ENCODE data around the gene CCDC121. TPM values are rescaled to one million over a fixed set of nuclear protein-coding genes. Genes with fewer than 3 reads are reported as not detected.

CCDC121 gene
- total RNA-seq, 1 donor from 2014 or later: 1.8 TPM

GRCh38 chr2:27582695-27583389, 46.0 kb downstream of the CCDC121 start, which contains the start of gene ZNF512:
Gene ZNF512 (plus strand): TSS chr2:27583042. CDS start chr2:27583113, 71 bp downstream.
- peak; percentile 93 for DNase-seq (ENCODE audit: low read depth)

- no peak for DNase-seq (ENCODE audit: low read depth)
Observed at GRCh38 chr2:27582129-27582694, 46.6 kb downstream of the CCDC121 start.

- DNase-seq (ENCODE audit: low read depth): no peak
Observed at GRCh38 chr2:27581417-27582128, 47.2 kb downstream of the CCDC121 start.

Other genes starting within 250 kb of the CCDC121 start
- gene ZNF513, start 248.3 kb downstream of the CCDC121 start, total RNA-seq: 11.1 and 15.3 TPM in 2 replicates
- gene PPM1G, start 219.4 kb downstream of the CCDC121 start, total RNA-seq: 68.0 and 72.4 TPM in 2 replicates
- gene NRBP1, start 200.4 kb downstream of the CCDC121 start, total RNA-seq: 168 and 169 TPM in 2 replicates
- not detected in 2 replicates for gene KRTCAP3, start 186.6 kb downstream of the CCDC121 start, total RNA-seq
- 4.3 and 9.5 TPM in 2 replicates for gene IFT172, start 139.3 kb downstream of the CCDC121 start, total RNA-seq
- 6.1 and 6.2 TPM in 2 replicates for gene FNDC4, start 133.8 kb downstream of the CCDC121 start, total RNA-seq
- gene GCKR, start 132.2 kb downstream of the CCDC121 start, total RNA-seq: not detected in 2 replicates
- gene ZNF512, start 46.0 kb downstream of the CCDC121 start, total RNA-seq: 31.6 and 35.7 TPM in 2 replicates
- 26.7 and 29.0 TPM in 2 replicates for gene GPN1, start within 50 bp of the CCDC121 start, total RNA-seq
- gene SUPT7L, start 34.6 kb upstream of the CCDC121 start, total RNA-seq: 35.4 and 44.0 TPM in 2 replicates
- 34.7 and 41.2 TPM in 2 replicates for gene SLC4A1AP, start 34.9 kb upstream of the CCDC121 start, total RNA-seq
- gene MRPL33, start 142.7 kb upstream of the CCDC121 start, total RNA-seq: 126 and 134 TPM in 2 replicates

All from myocyte (in vitro differentiated cells).